Measurements from ENCODE around the gene RASSF4.

Gene RASSF4

GRCh38 chr10:44933451-44934321 is 25.9 kb upstream of the RASSF4 start:
- no peak for TF ChIP-seq GATA2 (IDR thresholded peaks at IDR 0.05; ENCODE audit: low read depth, low read length)
- TF ChIP-seq GATA3 (IDR thresholded peaks at IDR 0.05; ENCODE audit: low read depth, low read length), result no peak

- no peak for TF ChIP-seq GATA3 (IDR thresholded peaks at IDR 0.05; ENCODE audit: low read depth, low read length)
Observed at GRCh38 chr10:44934416-44935200, 25.0 kb upstream of the RASSF4 start.

- no peak for TF ChIP-seq GATA2 (IDR thresholded peaks at IDR 0.05; ENCODE audit: low read depth, low read length)
- no peak for TF ChIP-seq GATA3 (IDR thresholded peaks at IDR 0.05; ENCODE audit: low read depth, low read length)
Observed at GRCh38 chr10:44935201-44935965, 24.2 kb upstream of the RASSF4 start.

GRCh38 chr10:44935966-44936295 is 23.7 kb upstream of the RASSF4 start:
- TF ChIP-seq GATA3 (IDR thresholded peaks at IDR 0.05; ENCODE audit: low read depth, low read length), result no peak
- TF ChIP-seq GATA2 (IDR thresholded peaks at IDR 0.05; ENCODE audit: low read depth, low read length), result no peak

- TF ChIP-seq GATA2 (IDR thresholded peaks at IDR 0.05; ENCODE audit: low read depth, low read length), result no peak
Observed at GRCh38 chr10:44936314-44936975, 23.2 kb upstream of the RASSF4 start.

- TF ChIP-seq GATA3 (IDR thresholded peaks at IDR 0.05; ENCODE audit: low read depth, low read length), result no peak
- TF ChIP-seq GATA2 (IDR thresholded peaks at IDR 0.05; ENCODE audit: low read depth, low read length), result no peak
Observed at GRCh38 chr10:44937196-44938005, 22.2 kb upstream of the RASSF4 start.

- TF ChIP-seq GATA2 (IDR thresholded peaks at IDR 0.05; ENCODE audit: low read depth, low read length) (no peak), GATA3 (IDR thresholded peaks at IDR 0.05; ENCODE audit: low read depth, low read length) (no peak)
Observed at GRCh38 chr10:44938956-44939355, 20.6 kb upstream of the RASSF4 start.

GRCh38 chr10:44939691-44940401 is 19.8 kb upstream of the RASSF4 start:
- TF ChIP-seq GATA2 (IDR thresholded peaks at IDR 0.05; ENCODE audit: low read depth, low read length) (no peak), GATA3 (IDR thresholded peaks at IDR 0.05; ENCODE audit: low read depth, low read length) (no peak)

GRCh38 chr10:44944354-44944753 is 15.2 kb upstream of the RASSF4 start:
- TF ChIP-seq GATA2 (IDR thresholded peaks at IDR 0.05; ENCODE audit: low read depth, low read length) (no peak), GATA3 (IDR thresholded peaks at IDR 0.05; ENCODE audit: low read depth, low read length) (no peak)

GRCh38 chr10:44946205-44946604 is 13.4 kb upstream of the RASSF4 start:
- TF ChIP-seq GATA3 (IDR thresholded peaks at IDR 0.05; ENCODE audit: low read depth, low read length) (no peak), GATA2 (IDR thresholded peaks at IDR 0.05; ENCODE audit: low read depth, low read length) (no peak)

- TF ChIP-seq GATA3 (IDR thresholded peaks at IDR 0.05; ENCODE audit: low read depth, low read length) (no peak), GATA2 (IDR thresholded peaks at IDR 0.05; ENCODE audit: low read depth, low read length) (no peak)
Observed at GRCh38 chr10:44947371-44948152, 12.0 kb upstream of the RASSF4 start.

GRCh38 chr10:44948642-44949041 is 11.0 kb upstream of the RASSF4 start:
- no peak for TF ChIP-seq GATA2 (IDR thresholded peaks at IDR 0.05; ENCODE audit: low read depth, low read length)
- TF ChIP-seq GATA3 (IDR thresholded peaks at IDR 0.05; ENCODE audit: low read depth, low read length), result no peak

Measured in SH-SY5Y (cell line).